Putamen (tissue), 1 donor: ENCODE measurements around the gene MFSD6.

Source experiments
- DNase-seq: peaks from one replicate; pipeline ENCODE4 v3.0.0-alpha.2; 2016; ENCODE audit warnings: low spot score

Gene MFSD6

GRCh38 chr2:190440113-190440512, 32.0 kb downstream of the MFSD6 start:
- DNase-seq, result no peak

- DNase-seq, result no peak
Observed at GRCh38 chr2:190441564-190441963, 33.4 kb downstream of the MFSD6 start.

GRCh38 chr2:190443055-190443454, 34.9 kb downstream of the MFSD6 start:
- no peak for DNase-seq

- DNase-seq, result no peak
Observed at GRCh38 chr2:190443778-190444481, 35.8 kb downstream of the MFSD6 start.

- DNase-seq, result no peak
Observed at GRCh38 chr2:190444976-190445375, 36.8 kb downstream of the MFSD6 start.

- DNase-seq, result no peak
Observed at GRCh38 chr2:190446193-190446592, 38.0 kb downstream of the MFSD6 start.

- DNase-seq, result no peak
Observed at GRCh38 chr2:190446750-190447516, 38.8 kb downstream of the MFSD6 start.

GRCh38 chr2:190447766-190448165, 39.6 kb downstream of the MFSD6 start:
- no peak for DNase-seq

- DNase-seq, result no peak
Observed at GRCh38 chr2:190449925-190450324, 41.8 kb downstream of the MFSD6 start.

GRCh38 chr2:190450363-190450762, 42.2 kb downstream of the MFSD6 start:
- DNase-seq, result no peak

- no peak for DNase-seq
Observed at GRCh38 chr2:190451561-190452176, 43.5 kb downstream of the MFSD6 start.

GRCh38 chr2:190452433-190452832, 44.3 kb downstream of the MFSD6 start:
- DNase-seq, result no peak

- DNase-seq, result no peak
Observed at GRCh38 chr2:190454795-190455194, 46.6 kb downstream of the MFSD6 start.

- DNase-seq, result no peak
Observed at GRCh38 chr2:190455358-190456095, 47.4 kb downstream of the MFSD6 start.

- no peak for DNase-seq
Observed at GRCh38 chr2:190456833-190457232, 48.7 kb downstream of the MFSD6 start.

GRCh38 chr2:190457256-190457655, 49.1 kb downstream of the MFSD6 start:
- no peak for DNase-seq

GRCh38 chr2:190458352-190459107, 50.4 kb downstream of the MFSD6 start:
- no peak for DNase-seq

- no peak for DNase-seq
Observed at GRCh38 chr2:190459881-190460280, 51.7 kb downstream of the MFSD6 start.

- no peak for DNase-seq
Observed at GRCh38 chr2:190460487-190460886, 52.3 kb downstream of the MFSD6 start.

- DNase-seq, result no peak
Observed at GRCh38 chr2:190462181-190462580, 54.0 kb downstream of the MFSD6 start.

- no peak for DNase-seq
Observed at GRCh38 chr2:190462611-190463010, 54.5 kb downstream of the MFSD6 start.

- no peak for DNase-seq
Observed at GRCh38 chr2:190465060-190465459, 56.9 kb downstream of the MFSD6 start.
